ENCODE data around the gene LRBA. TPM values are rescaled to one million over a fixed set of nuclear protein-coding genes. Genes with fewer than 3 reads are reported as not detected.

LRBA gene
- total and polyA plus RNA-seq, 2 donors = 18.4 to 38.6 TPM

GRCh38 chr4:150321113-150321512 lies 694.0 kb downstream of the LRBA start:
- no peak for DNase-seq (ENCODE audit: low read depth in 6 of 9, low spot score in 9 of 9)
- Histone ChIP-seq H3K27ac (ENCODE audit: low read depth in 1 of 2, low read length in 1 of 2) (no peak overlapping the region), H3K4me3 (ENCODE audit: low read length in 2 of 2) (no peak overlapping the region), H3K36me3 (ENCODE audit: control insufficient read depth in 2 of 2, insufficient read depth in 2 of 2, low read length in 1 of 2) (peaks cover 0 to 7% of the 10 kb centered on the region in 2 donors), H3K4me1 (ENCODE audit: control insufficient read depth in 2 of 2, insufficient read depth in 2 of 2, low read length in 2 of 2) (no peaks in the 10 kb centered on the region), H3K27me3 (ENCODE audit: control insufficient read depth in 2 of 2, insufficient read depth in 1 of 2, low read length in 1 of 2) (no peaks in the 10 kb centered on the region), H3K9me3 (ENCODE audit: control insufficient read depth in 2 of 2, insufficient read depth in 1 of 2, low read length in 1 of 2) (no peaks in the 10 kb centered on the region)
- WGBS = 97% methylated on average over 3 of the region's 3 CpGs

- Histone ChIP-seq H3K4me1 (ENCODE audit: control insufficient read depth in 2 of 2, insufficient read depth in 2 of 2, low read length in 2 of 2) (no peaks in the 10 kb centered on the region), H3K27ac (ENCODE audit: low read depth in 1 of 2, low read length in 1 of 2) (no peak overlapping the region), H3K36me3 (ENCODE audit: control insufficient read depth in 2 of 2, insufficient read depth in 2 of 2, low read length in 1 of 2) (peaks cover 0 to 4% of the 10 kb centered on the region in 2 donors), H3K27me3 (ENCODE audit: control insufficient read depth in 2 of 2, insufficient read depth in 1 of 2, low read length in 1 of 2) (no peaks in the 10 kb centered on the region), H3K9me3 (ENCODE audit: control insufficient read depth in 2 of 2, insufficient read depth in 1 of 2, low read length in 1 of 2) (no peaks in the 10 kb centered on the region), H3K4me3 (ENCODE audit: low read length in 2 of 2) (no peak overlapping the region)
- DNase-seq (ENCODE audit: low read depth in 6 of 9, low spot score in 9 of 9) = no peak
- 97% methylated on average over 4 of the region's 4 CpGs for WGBS
Observed at GRCh38 chr4:150318971-150319370, 696.1 kb downstream of the LRBA start.

- Histone ChIP-seq H3K4me3 (ENCODE audit: low read length in 2 of 2) (no peak overlapping the region), H3K9me3 (ENCODE audit: control insufficient read depth in 2 of 2, insufficient read depth in 1 of 2, low read length in 1 of 2) (no peaks in the 10 kb centered on the region), H3K36me3 (ENCODE audit: control insufficient read depth in 2 of 2, insufficient read depth in 2 of 2, low read length in 1 of 2) (peaks cover 0 to 4% of the 10 kb centered on the region in 2 donors), H3K4me1 (ENCODE audit: control insufficient read depth in 2 of 2, insufficient read depth in 2 of 2, low read length in 2 of 2) (no peaks in the 10 kb centered on the region), H3K27me3 (ENCODE audit: control insufficient read depth in 2 of 2, insufficient read depth in 1 of 2, low read length in 1 of 2) (no peaks in the 10 kb centered on the region), H3K27ac (ENCODE audit: low read depth in 1 of 2, low read length in 1 of 2) (no peak overlapping the region)
- 48% methylated on average over 2 of the region's 2 CpGs for WGBS
- DNase-seq (ENCODE audit: low read depth in 6 of 9, low spot score in 9 of 9) = no peak
Observed at GRCh38 chr4:150318527-150318926, 696.6 kb downstream of the LRBA start.

DNA sequence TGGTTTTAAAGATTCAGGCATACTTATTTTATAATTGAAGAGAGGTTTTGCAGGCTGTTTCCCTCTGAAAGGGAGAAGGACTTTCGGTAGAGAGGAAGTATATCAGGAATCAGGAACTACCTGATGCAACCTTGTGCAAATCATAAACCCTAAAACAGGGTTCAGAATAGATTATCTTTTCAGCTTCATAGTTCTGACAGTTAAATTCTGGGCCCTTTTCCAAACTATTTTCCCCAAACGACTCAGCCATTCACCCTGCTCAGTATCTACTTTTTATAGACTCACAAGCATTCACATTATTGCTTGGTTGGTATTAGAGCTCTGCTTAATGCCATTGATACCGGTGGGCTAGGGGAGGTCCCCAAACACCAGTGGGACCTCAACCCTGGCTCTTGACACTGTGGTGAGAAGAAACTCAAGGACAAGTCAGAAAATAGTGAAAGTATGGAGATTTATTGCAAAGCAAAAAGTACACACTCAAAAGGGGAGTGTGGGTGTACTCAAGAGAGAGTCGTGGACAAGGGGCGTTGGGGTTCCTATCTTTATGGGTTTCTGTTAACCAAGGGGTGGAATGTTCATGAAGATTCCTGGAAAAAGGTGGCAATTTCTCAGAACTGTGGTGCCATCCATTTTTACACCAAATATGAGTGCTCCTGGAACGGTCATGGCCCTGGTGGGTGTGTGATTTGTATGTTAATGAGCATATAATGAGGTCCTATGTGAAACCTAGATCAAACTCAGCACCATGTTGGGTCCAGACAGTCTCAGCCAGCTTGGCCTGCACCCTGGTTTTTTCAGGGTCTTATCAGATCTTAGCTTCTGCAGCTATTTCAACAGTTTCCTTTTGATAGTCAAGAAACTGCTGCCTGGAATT lies 698.5 kb downstream of the LRBA start:
- WGBS = 83% methylated on average over 6 of the region's 6 CpGs
- Histone ChIP-seq H3K4me1 (ENCODE audit: control insufficient read depth in 2 of 2, insufficient read depth in 2 of 2, low read length in 2 of 2) (no peaks in the 10 kb centered on the region), H3K27ac (ENCODE audit: low read depth in 1 of 2, low read length in 1 of 2) (no peak overlapping the region), H3K4me3 (ENCODE audit: low read length in 2 of 2) (no peak overlapping the region), H3K36me3 (ENCODE audit: control insufficient read depth in 2 of 2, insufficient read depth in 2 of 2, low read length in 1 of 2) (peaks cover 0 to 4% of the 10 kb centered on the region in 2 donors), H3K27me3 (ENCODE audit: control insufficient read depth in 2 of 2, insufficient read depth in 1 of 2, low read length in 1 of 2) (no peaks in the 10 kb centered on the region), H3K9me3 (ENCODE audit: control insufficient read depth in 2 of 2, insufficient read depth in 1 of 2, low read length in 1 of 2) (no peaks in the 10 kb centered on the region)
- no peak for DNase-seq (ENCODE audit: low read depth in 6 of 9, low spot score in 9 of 9)

DNA sequence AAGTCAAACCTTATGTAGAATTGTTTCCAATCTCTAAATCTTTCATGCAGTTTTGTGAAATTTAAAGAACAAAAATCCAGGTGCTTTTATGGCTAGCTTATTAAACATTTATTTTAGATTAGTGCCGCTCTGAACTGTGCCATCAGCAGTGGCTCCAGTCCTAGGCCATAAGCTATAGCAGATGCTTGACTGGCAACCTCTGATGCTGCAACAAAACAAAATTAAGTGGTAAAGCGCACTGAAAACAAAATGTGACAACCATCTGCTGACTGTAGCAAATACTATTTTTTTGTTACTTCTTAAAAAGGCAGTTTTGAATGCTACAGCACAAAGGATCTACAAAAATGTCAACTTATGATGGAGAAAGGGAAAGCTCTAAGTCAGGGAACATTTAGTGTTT lies 699.4 kb downstream of the LRBA start:
- H3K36me3 ChIP-seq (ENCODE audit: control insufficient read depth in 2 of 2, insufficient read depth in 2 of 2, low read length in 1 of 2) = peaks cover 0 to 4% of the 10 kb centered on the region in 2 donors
- no peak for DNase-seq (ENCODE audit: low read depth in 6 of 9, low spot score in 9 of 9)

DNA sequence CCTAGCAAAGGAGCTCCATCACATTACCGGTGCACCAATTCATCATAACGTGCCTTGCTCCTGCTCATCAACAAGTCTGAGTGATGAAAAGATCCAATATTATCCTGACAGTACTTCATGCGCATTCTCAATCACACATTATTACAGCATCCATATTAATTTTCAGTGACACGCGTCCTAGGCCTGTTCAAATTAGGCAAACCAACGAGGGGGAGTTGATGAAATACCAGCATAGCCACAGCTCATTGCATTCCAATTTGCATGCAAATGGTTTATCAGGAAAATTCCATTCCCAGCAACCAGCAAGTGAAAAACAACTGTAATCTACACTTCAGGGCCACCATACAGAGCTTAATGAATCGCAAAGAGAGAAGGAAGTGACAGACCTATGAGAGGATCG lies 699.9 kb downstream of the LRBA start:
- DNase-seq (ENCODE audit: low read depth in 6 of 9, low spot score in 9 of 9) = no peak
- H3K27ac ChIP-seq (ENCODE audit: low read depth in 1 of 2, low read length in 1 of 2) = no peak overlapping the region
- no peak overlapping the region for H3K4me3 ChIP-seq (ENCODE audit: low read length in 2 of 2)
- H3K4me1 ChIP-seq (ENCODE audit: control insufficient read depth in 2 of 2, insufficient read depth in 2 of 2, low read length in 2 of 2) = no peaks in the 10 kb centered on the region
- WGBS = 97% methylated on average over 8 of the region's 8 CpGs
- H3K36me3 ChIP-seq (ENCODE audit: control insufficient read depth in 2 of 2, insufficient read depth in 2 of 2, low read length in 1 of 2) = peaks cover 0 to 4% of the 10 kb centered on the region in 2 donors
- no peaks in the 10 kb centered on the region for H3K27me3 ChIP-seq (ENCODE audit: control insufficient read depth in 2 of 2, insufficient read depth in 1 of 2, low read length in 1 of 2)
- H3K9me3 ChIP-seq (ENCODE audit: control insufficient read depth in 2 of 2, insufficient read depth in 1 of 2, low read length in 1 of 2) = no peaks in the 10 kb centered on the region

More for the DNA sequence above, 699.4 kb downstream of the LRBA start:
- Histone ChIP-seq H3K27ac (ENCODE audit: low read depth in 1 of 2, low read length in 1 of 2) (no peak overlapping the region), H3K9me3 (ENCODE audit: control insufficient read depth in 2 of 2, insufficient read depth in 1 of 2, low read length in 1 of 2) (no peaks in the 10 kb centered on the region), H3K4me3 (ENCODE audit: low read length in 2 of 2) (no peak overlapping the region), H3K4me1 (ENCODE audit: control insufficient read depth in 2 of 2, insufficient read depth in 2 of 2, low read length in 2 of 2) (no peaks in the 10 kb centered on the region), H3K27me3 (ENCODE audit: control insufficient read depth in 2 of 2, insufficient read depth in 1 of 2, low read length in 1 of 2) (no peaks in the 10 kb centered on the region)
- WGBS = over 99% methylated on average over 2 of the region's 2 CpGs

- Histone ChIP-seq H3K4me1 (ENCODE audit: control insufficient read depth in 2 of 2, insufficient read depth in 2 of 2, low read length in 2 of 2) (no peaks in the 10 kb centered on the region), H3K4me3 (ENCODE audit: low read length in 2 of 2) (no peak overlapping the region), H3K27ac (ENCODE audit: low read depth in 1 of 2, low read length in 1 of 2) (no peak overlapping the region), H3K36me3 (ENCODE audit: control insufficient read depth in 2 of 2, insufficient read depth in 2 of 2, low read length in 1 of 2) (peaks cover 4 to 5% of the 10 kb centered on the region in 2 donors), H3K9me3 (ENCODE audit: control insufficient read depth in 2 of 2, insufficient read depth in 1 of 2, low read length in 1 of 2) (no peaks in the 10 kb centered on the region), H3K27me3 (ENCODE audit: control insufficient read depth in 2 of 2, insufficient read depth in 1 of 2, low read length in 1 of 2) (no peaks in the 10 kb centered on the region)
- DNase-seq (ENCODE audit: low read depth in 6 of 9, low spot score in 9 of 9) = no peak
- WGBS = 100% methylated on average over 1 of the region's 1 CpG
Observed at GRCh38 chr4:150314031-150314430, 701.1 kb downstream of the LRBA start.

DNA sequence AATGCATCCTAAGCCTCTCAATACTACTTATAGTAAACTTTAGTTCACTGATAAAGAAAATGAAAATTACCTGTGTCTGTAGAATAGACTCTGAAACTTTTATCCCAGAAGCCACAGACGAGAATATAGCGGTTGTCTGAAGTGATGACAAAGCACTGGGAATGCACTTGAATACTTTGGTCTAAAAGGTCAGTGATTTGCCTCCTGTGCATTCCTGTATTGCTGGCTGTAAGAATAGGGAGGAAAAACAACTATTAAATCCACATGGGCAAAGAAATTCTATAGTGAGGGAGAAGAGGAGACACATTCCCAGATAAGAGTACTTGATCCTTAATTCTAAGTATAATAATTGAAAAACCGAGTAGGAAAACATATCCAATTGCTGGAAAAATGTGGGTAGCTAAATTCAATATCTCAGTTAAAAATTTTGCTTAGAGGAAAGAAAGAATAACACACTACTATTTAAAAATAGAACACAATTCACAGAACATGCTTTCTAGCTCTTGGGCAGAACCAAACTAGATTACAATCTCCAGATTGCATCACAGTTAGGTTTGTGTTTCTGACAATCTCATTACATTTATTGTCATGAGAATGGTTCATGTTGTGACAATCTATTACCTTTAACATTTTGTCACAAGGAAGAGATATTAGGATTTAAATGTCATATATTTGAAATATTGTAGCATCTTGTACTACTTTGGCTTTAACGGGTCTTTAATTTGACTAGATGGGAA lies 704.8 kb downstream of the LRBA start:
- Histone ChIP-seq H3K9me3 (ENCODE audit: control insufficient read depth in 2 of 2, insufficient read depth in 1 of 2, low read length in 1 of 2) (no peaks in the 10 kb centered on the region), H3K27ac (ENCODE audit: low read depth in 1 of 2, low read length in 1 of 2) (no peak overlapping the region), H3K27me3 (ENCODE audit: control insufficient read depth in 2 of 2, insufficient read depth in 1 of 2, low read length in 1 of 2) (no peaks in the 10 kb centered on the region), H3K36me3 (ENCODE audit: control insufficient read depth in 2 of 2, insufficient read depth in 2 of 2, low read length in 1 of 2) (peaks cover 0 to 5% of the 10 kb centered on the region in 2 donors), H3K4me1 (ENCODE audit: control insufficient read depth in 2 of 2, insufficient read depth in 2 of 2, low read length in 2 of 2) (no peaks in the 10 kb centered on the region), H3K4me3 (ENCODE audit: low read length in 2 of 2) (no peak overlapping the region)
- WGBS = 95% methylated on average over 4 of the region's 4 CpGs
- DNase-seq (ENCODE audit: low read depth in 6 of 9, low spot score in 9 of 9) = no peak

- DNase-seq (ENCODE audit: low read depth in 6 of 9, low spot score in 9 of 9) = no peak
- Histone ChIP-seq H3K4me3 (ENCODE audit: low read length in 2 of 2) (no peak overlapping the region), H3K4me1 (ENCODE audit: control insufficient read depth in 2 of 2, insufficient read depth in 2 of 2, low read length in 2 of 2) (no peaks in the 10 kb centered on the region), H3K27ac (ENCODE audit: low read depth in 1 of 2, low read length in 1 of 2) (no peak overlapping the region), H3K36me3 (ENCODE audit: control insufficient read depth in 2 of 2, insufficient read depth in 2 of 2, low read length in 1 of 2) (peaks cover 0 to 5% of the 10 kb centered on the region in 2 donors), H3K27me3 (ENCODE audit: control insufficient read depth in 2 of 2, insufficient read depth in 1 of 2, low read length in 1 of 2) (no peaks in the 10 kb centered on the region), H3K9me3 (ENCODE audit: control insufficient read depth in 2 of 2, insufficient read depth in 1 of 2, low read length in 1 of 2) (no peaks in the 10 kb centered on the region)
- 96% methylated on average over 4 of the region's 4 CpGs for WGBS
Observed at GRCh38 chr4:150308824-150309472, 706.1 kb downstream of the LRBA start.
